HepG2 (cell line): ENCODE results near the gene MSX2. TPM values are rescaled to one million over a fixed set of nuclear protein-coding genes. Genes with fewer than 3 reads are reported as not detected.

Experiments
- ATAC-seq: fragments of 200-7000 bp; cut with Tn5 transposase; 3 replicates; pipeline ENCODE4 v1.9.1; 2020; ENCODE audit warnings: mild to moderate bottlenecking, moderate library complexity
- BruUV-seq: library from RNA; stranded (reverse); fragments of 400-500 nt; replicated peaks from 2 replicates; lab custom pipeline; 2021; lab: Mats Ljungman, UMichigan
- CTCF ChIA-PET: fragments of 300-600 bp; formaldehyde crosslinking; extraction: SDS; loops from one replicate; lab custom pipeline; 2021; ENCODE audit warnings: low total read pairs, inconsistent platforms, low intra/inter-chr PET ratio; lab: Yijun Ruan, JAX
- POLR2A ChIA-PET: fragments of 350-600 bp; sonication (Branson Sonifier 250); formaldehyde crosslinking; loops from one replicate; lab custom pipeline; 2020; ENCODE audit warnings: antibody characterized with exemption, inconsistent platforms; lab: Yijun Ruan, JAX
- DNase-seq: peaks from one replicate; pipeline ENCODE4 v3.0.0-alpha.2; 2015; ENCODE audit warnings: low spot score
- FAIRE-seq: peaks from 3 replicates; lab custom pipeline; 2011; peaks lifted over from hg19 to GRCh38; lab: Jason Lieb, UNC
- H2AFZ ChIP-seq: one replicate; pipeline ENCODE4 v1.6.1; 2011; ENCODE audit warnings: low read length, inconsistent platforms
- H3K27ac ChIP-seq: fragments of 300-600 bp; 3 replicates; pipeline ENCODE4 v1.8.0; 2011; ENCODE audit warnings: mixed run types, mild to moderate bottlenecking, mixed read lengths, low read length, inconsistent platforms; ENCODE audit not compliant: insufficient read depth; ENCODE audit errors: extremely low read length
- H3K27me3 ChIP-seq, 2 experiments: fragments of 200-600 bp in 1 of 2; 2 replicates in 1 of 2; 3 replicates in 1 of 2; pipeline versions ENCODE4 v1.6.0 to v1.8.0; 2011; ENCODE audit warnings: low read length in 2 of 2, mild to moderate bottlenecking in 2 of 2, moderate library complexity in 2 of 2, inconsistent platforms in 1 of 2; ENCODE audit not compliant: insufficient read depth in 2 of 2, control insufficient read depth in 1 of 2
- H3K36me3 ChIP-seq, 2 experiments: fragments of 200-600 bp in 1 of 2; replicated peaks in 1 of 2; 2 replicates in 1 of 2; 3 replicates in 1 of 2; pipeline versions ENCODE4 v1.5.1 to v1.8.0; 2011; ENCODE audit warnings: low read length in 2 of 2, inconsistent platforms in 1 of 2; ENCODE audit not compliant: insufficient read depth in 2 of 2, control insufficient read depth in 1 of 2
- H3K4me1 ChIP-seq: 2 replicates; pipeline ENCODE4 v1.5.1; 2012; ENCODE audit warnings: low read length, inconsistent platforms; ENCODE audit not compliant: insufficient read depth
- H3K4me2 ChIP-seq: 2 replicates; pipeline ENCODE4 v1.6.0; 2011; ENCODE audit warnings: low read depth, low read length, inconsistent platforms
- H3K4me3 ChIP-seq, 3 experiments: fragments of 200-600 bp in 1 of 3; sonication (generic), shearing (Covaris generic) in 1 of 3; replicated peaks in 1 of 3; 2 replicates each; pipeline ENCODE4 v1.5.1; 2011 to 2016; ENCODE audit warnings: low read length in 3 of 3, inconsistent platforms in 2 of 3, low read depth in 2 of 3, mild to moderate bottlenecking in 2 of 3, control low read depth in 1 of 3, mixed read lengths in 1 of 3; ENCODE audit not compliant: insufficient read depth in 1 of 3
- H3K79me2 ChIP-seq: one replicate; pipeline ENCODE4 v1.6.1; 2011; ENCODE audit warnings: low read length, inconsistent platforms; ENCODE audit not compliant: insufficient read depth
- H3K9ac ChIP-seq: 2 replicates; pipeline ENCODE4 v1.6.0; 2011; ENCODE audit warnings: mild to moderate bottlenecking, low read depth, low read length, inconsistent platforms; ENCODE audit not compliant: insufficient read depth
- H3K9me3 ChIP-seq: 2 replicates; pipeline ENCODE4 v1.5.1; 2012; ENCODE audit warnings: mild to moderate bottlenecking, low read length
- H4K20me1 ChIP-seq: 2 replicates; pipeline ENCODE4 v1.6.0; 2011; ENCODE audit warnings: inconsistent platforms, mild to moderate bottlenecking, low read length, moderate library complexity; ENCODE audit not compliant: insufficient read depth
- ADNP ChIP-seq: sonication (generic); formaldehyde crosslinking; IDR thresholded peaks from 2 replicates; pipeline ENCODE4 v1.4.0; 2020; ENCODE audit warnings: missing genetic modification reagents
- ATM ChIP-seq: fragments of 450-650 bp; IDR thresholded peaks from 2 replicates; pipeline ENCODE4 v1.7.1; 2017; ENCODE audit warnings: mild to moderate bottlenecking, borderline replicate concordance
- EEA1 ChIP-seq: sonication (generic); formaldehyde crosslinking; IDR thresholded peaks from 2 replicates; pipeline ENCODE4 v1.5.1; 2020; ENCODE audit warnings: mild to moderate bottlenecking, missing genetic modification reagents, borderline replicate concordance
- GABPA ChIP-seq, 2 experiments: IDR thresholded peaks; 2 replicates each; pipeline ENCODE4 v1.6.1; 2011 to 2016; ENCODE audit warnings: low read depth in 2 of 2, low read length in 1 of 2, missing biosample characterization in 1 of 2, missing genetic modification characterization in 1 of 2
- PHF5A ChIP-seq: IDR thresholded peaks from one replicate; pipeline ENCODE4 v1.6.1; 2018; ENCODE audit warnings: low read depth, missing genetic modification reagents; ENCODE audit not compliant: unreplicated experiment
- SIN3A ChIP-seq: IDR thresholded peaks from 2 replicates; pipeline ENCODE4 v1.6.1; 2011; ENCODE audit warnings: low read depth, mild to moderate bottlenecking, control low read depth, low read length, borderline replicate concordance
- SOX5 ChIP-seq: IDR thresholded peaks from 2 replicates; pipeline ENCODE4 v1.6.1; 2016; ENCODE audit warnings: borderline replicate concordance
- YEATS4 ChIP-seq: sonication (generic); formaldehyde crosslinking; IDR thresholded peaks from 2 replicates; pipeline ENCODE4 v1.4.0; 2020; ENCODE audit warnings: missing genetic modification reagents, borderline replicate concordance
- ZNF138 ChIP-seq: sonication (generic); formaldehyde crosslinking; IDR thresholded peaks from 2 replicates; pipeline ENCODE4 v1.5.0; 2020; ENCODE audit warnings: mild to moderate bottlenecking, low read depth, missing genetic modification reagents
- ZNF263 ChIP-seq: sonication (generic); formaldehyde crosslinking; IDR thresholded peaks from 2 replicates; pipeline ENCODE4 v1.4.0; 2020; ENCODE audit warnings: missing genetic modification reagents
- ZNF264 ChIP-seq: sonication (generic); formaldehyde crosslinking; IDR thresholded peaks from 2 replicates; pipeline ENCODE4 v1.4.0; 2020; ENCODE audit warnings: missing genetic modification reagents
- ZNF3 ChIP-seq: IDR thresholded peaks from 2 replicates; pipeline ENCODE4 v1.7.0; 2017; ENCODE audit warnings: inconsistent platforms
- ZNF570 ChIP-seq: sonication (generic); formaldehyde crosslinking; IDR thresholded peaks from 2 replicates; pipeline ENCODE4 v1.4.0; 2020; ENCODE audit warnings: mild to moderate bottlenecking, missing genetic modification reagents, borderline replicate concordance
- WGBS: methylation state at CpG from one replicate; pipeline ENCODE4 v1.1.6; 2017; ENCODE audit warnings: low lambda C conversion rate; 5-methylcytosine and 5-hydroxymethylcytosine counted together
- in situ Hi-C: cut with HindIII; loops from 2 replicates; pipeline ENCODE4 v1.10.0; 2017; ENCODE audit warnings: low pct_unique_long_range_greater_than_20kb; ENCODE audit not compliant: extremely low pct_ligation_motif_present
- intact Hi-C: fragments of 100-400 bp; cut with micrococcal nuclease; formaldehyde crosslinking; loops from one replicate; pipeline ENCODE4 v1.10.0; 2022; ENCODE audit not compliant: unreplicated experiment
- polyA plus RNA-seq, 8 experiments: library from polyadenylated mRNA; depleted of rRNA in 3 of 8; stranded (reverse) in 7 of 8; unstranded in 1 of 8; fragments of >200 nt; fragmentation: Illumina TruSeq in 4 of 8; extraction: Trizol in 4 of 8; gene quantifications; 2 replicates each; pipeline versions ENCODE4 v1.2.1 to v1.2.3, GENCODE V29; 2011 to 2016; ENCODE audit warnings: low read depth in 4 of 8, missing spikeins in 1 of 8, mixed read lengths in 1 of 8; ENCODE audit not compliant: insufficient read depth in 1 of 8
- total RNA-seq, 5 experiments: library from RNA; depleted of rRNA; stranded (reverse); fragments of >200 nt; fragmentation: Illumina TruSeq; extraction: Trizol; gene quantifications; 2 replicates each; pipeline ENCODE4 v1.2.3, GENCODE V29; 2016; ENCODE audit warnings: low read depth in 1 of 5
- TF ChIP-seq, protein P1 (sequence below): conservative IDR thresholded peaks from 2 replicates; pipeline ENCODE4 v1.6.1; 2018; ENCODE audit warnings: missing genetic modification reagents
- TF ChIP-seq, protein P2 (sequence below): sonication (generic); formaldehyde crosslinking; IDR thresholded peaks from 2 replicates; pipeline ENCODE4 v1.9.0; 2021; ENCODE audit warnings: missing genetic modification reagents, borderline replicate concordance
- TF ChIP-seq, protein P3 (sequence below): sonication (generic); formaldehyde crosslinking; conservative IDR thresholded peaks from 2 replicates; pipeline ENCODE4 v1.4.0; 2020; ENCODE audit warnings: missing genetic modification reagents
- TF ChIP-seq, protein P4 (sequence below): sonication (generic); formaldehyde crosslinking; IDR thresholded peaks from 2 replicates; pipeline ENCODE4 v1.4.0; 2020; ENCODE audit warnings: missing genetic modification reagents

The MSX2 gene
- total and polyA plus RNA-seq, 2 of the 13 experiments (the other 11 are each of a cell fraction or from before 2014, with no cell fraction given) = not detected

DNA sequence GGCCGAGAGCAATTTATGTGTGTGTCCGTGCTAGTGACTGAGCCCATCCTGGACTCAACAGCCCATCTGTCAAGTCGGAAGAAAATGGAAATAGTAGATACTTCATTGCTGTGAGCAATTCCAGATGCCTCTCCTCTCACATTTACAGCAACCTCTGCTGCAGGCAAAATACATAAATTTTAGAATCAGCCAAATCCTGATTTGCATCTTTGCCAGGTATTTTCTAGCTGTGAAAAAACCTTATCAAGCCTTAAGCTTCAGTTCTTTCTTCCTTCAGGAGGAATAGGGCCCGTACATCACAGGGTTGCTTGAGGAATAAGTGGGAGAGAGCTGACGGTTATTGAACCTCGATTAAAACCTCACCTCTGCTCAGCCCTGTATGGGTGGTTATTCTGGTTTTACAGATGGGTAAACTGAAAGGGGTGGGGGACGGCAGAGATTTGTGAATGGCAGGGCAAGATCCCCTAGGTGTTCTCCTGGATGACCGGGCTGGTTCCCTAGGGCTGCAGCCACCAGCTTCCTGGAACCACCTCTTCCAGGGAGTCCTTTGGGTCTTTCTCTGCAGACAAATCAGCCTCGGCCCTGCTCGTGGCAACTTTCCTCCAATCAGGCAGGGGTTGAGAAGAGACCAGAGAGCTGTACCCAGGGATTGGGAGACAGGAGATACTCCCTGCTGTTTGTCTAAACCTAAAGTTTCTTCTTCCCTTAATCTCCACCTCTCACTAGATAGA is 5.3 kb upstream of the MSX2 start:
- DNase-seq = no peak
- 4% methylated on average over 8 of the region's 10 CpGs for WGBS
- Histone ChIP-seq H3K4me3 (no peak overlapping the region), H3K9ac (no peak overlapping the region), H3K27ac (no peak overlapping the region), H4K20me1 (0 out of 2 replicates have a peak, but pooled peaks cover 5% of the 10 kb centered on the region), H3K79me2 (no peaks in the 10 kb centered on the region), H2AFZ (no peak overlapping the region)
- BruUV-seq = no TSS peak
- ChIA-PET CTCF (no interaction called here), POLR2A (no interaction called here)
- intact Hi-C loops = no loop called here
- TF ChIP-seq SOX5 (CRISPR knock-in tag) (no peak), ZNF138 (no peak), ATM (no peak), ZNF264 (CRISPR knock-in tag) (no peak), ZNF3 (CRISPR knock-in tag) (no peak), SIN3A (no peak), ZNF570 (CRISPR knock-in tag) (no peak), ZNF263 (CRISPR knock-in tag) (no peak), EEA1 (CRISPR knock-in tag) (no peak), PHF5A (no peak), ADNP (CRISPR knock-in tag) (no peak), YEATS4 (CRISPR knock-in tag) (no peak), GABPA (IDR thresholded peaks at IDR 0.05; ENCODE audit: low read depth, low read length) (no peak), GABPA (CRISPR knock-in tag; IDR thresholded peaks at IDR 0.05; ENCODE audit: low read depth) (no peak)
- TF ChIP-seq, protein P1, sequence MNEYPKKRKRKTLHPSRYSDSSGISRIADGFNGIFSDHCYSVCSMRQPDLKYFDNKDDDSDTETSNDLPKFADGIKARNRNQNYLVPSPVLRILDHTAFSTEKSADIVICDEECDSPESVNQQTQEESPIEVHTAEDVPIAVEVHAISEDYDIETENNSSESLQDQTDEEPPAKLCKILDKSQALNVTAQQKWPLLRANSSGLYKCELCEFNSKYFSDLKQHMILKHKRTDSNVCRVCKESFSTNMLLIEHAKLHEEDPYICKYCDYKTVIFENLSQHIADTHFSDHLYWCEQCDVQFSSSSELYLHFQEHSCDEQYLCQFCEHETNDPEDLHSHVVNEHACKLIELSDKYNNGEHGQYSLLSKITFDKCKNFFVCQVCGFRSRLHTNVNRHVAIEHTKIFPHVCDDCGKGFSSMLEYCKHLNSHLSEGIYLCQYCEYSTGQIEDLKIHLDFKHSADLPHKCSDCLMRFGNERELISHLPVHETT (CRISPR knock-in tag) = no peak
- TF ChIP-seq, protein P2, sequence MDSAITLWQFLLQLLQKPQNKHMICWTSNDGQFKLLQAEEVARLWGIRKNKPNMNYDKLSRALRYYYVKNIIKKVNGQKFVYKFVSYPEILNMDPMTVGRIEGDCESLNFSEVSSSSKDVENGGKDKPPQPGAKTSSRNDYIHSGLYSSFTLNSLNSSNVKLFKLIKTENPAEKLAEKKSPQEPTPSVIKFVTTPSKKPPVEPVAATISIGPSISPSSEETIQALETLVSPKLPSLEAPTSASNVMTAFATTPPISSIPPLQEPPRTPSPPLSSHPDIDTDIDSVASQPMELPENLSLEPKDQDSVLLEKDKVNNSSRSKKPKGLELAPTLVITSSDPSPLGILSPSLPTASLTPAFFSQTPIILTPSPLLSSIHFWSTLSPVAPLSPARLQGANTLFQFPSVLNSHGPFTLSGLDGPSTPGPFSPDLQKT (CRISPR knock-in tag) = no peak
- TF ChIP-seq, protein P3, sequence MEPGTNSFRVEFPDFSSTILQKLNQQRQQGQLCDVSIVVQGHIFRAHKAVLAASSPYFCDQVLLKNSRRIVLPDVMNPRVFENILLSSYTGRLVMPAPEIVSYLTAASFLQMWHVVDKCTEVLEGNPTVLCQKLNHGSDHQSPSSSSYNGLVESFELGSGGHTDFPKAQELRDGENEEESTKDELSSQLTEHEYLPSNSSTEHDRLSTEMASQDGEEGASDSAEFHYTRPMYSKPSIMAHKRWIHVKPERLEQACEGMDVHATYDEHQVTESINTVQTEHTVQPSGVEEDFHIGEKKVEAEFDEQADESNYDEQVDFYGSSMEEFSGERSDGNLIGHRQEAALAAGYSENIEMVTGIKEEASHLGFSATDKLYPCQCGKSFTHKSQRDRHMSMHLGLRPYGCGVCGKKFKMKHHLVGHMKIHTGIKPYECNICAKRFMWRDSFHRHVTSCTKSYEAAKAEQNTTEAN (CRISPR knock-in tag) = no peak
- TF ChIP-seq, protein P4, sequence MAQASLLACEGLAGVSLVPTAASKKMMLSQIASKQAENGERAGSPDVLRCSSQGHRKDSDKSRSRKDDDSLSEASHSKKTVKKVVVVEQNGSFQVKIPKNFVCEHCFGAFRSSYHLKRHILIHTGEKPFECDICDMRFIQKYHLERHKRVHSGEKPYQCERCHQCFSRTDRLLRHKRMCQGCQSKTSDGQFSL (CRISPR knock-in tag) = no peak
- TF ChIP-seq, all 625 proteins: peak for 0
- Histone ChIP-seq H3K4me2 (no peak overlapping the region), H3K36me3 (no peaks in the 10 kb centered on the region), H3K9me3 (no peaks in the 10 kb centered on the region), H3K27me3 (peaks cover 14 to 57% of the 10 kb centered on the region in 2 experiments), H3K4me1 (no peaks in the 10 kb centered on the region; the same call in 1 of the 2 replicates)
- FAIRE-seq (no peak), ATAC-seq (no peak)
- in situ Hi-C loops = no loop called here
